ENCODE data around the gene FARP1.
"Not testable (repeated sequence)": the region's sequence is repeated elsewhere in the genome, so short reads cannot be mapped to it uniquely, and the experiment has no call there.

Gene FARP1

DNA sequence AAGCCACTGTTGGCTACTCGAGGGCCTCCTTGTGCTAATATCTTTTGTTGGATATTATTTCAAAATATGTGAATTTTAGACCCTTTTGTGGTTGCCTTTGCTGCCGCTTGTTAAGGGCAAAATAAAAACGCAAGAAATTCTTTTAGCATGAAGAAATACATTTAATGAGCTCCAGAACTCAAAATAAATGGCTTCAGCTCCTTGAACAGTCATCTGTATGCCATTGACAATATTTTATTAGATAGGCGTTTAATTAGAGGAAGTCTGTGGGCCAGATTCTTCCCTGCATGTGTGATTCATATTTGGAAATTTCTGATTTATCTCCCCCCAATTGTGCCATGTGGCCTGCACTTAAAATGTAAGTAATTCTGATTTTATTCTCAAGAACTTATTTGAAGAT is 256.9 kb downstream of the FARP1 start:
- no peak for DNase-seq (ENCODE audit: low spot score)

DNA sequence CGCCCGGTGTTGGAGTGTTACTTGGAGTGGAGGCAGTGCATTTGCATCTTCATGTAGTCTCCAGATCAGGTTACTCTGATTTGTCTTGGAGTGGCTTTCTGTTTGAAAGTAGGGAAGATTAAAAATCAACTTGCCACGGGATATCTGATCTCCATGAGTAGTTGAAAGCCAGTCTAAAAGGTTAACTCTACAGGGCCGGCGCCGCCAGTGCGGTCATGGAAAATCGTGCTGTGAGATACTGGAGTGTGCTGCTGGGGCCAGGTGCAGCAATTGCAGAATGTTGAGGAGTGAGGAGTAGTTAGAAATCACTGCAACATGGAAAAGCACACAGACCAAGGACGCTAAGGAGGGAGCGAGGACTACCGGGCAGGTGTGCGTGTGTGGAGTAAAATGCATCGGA is 259.0 kb downstream of the FARP1 start:
- no peak for DNase-seq (ENCODE audit: low spot score)

DNA sequence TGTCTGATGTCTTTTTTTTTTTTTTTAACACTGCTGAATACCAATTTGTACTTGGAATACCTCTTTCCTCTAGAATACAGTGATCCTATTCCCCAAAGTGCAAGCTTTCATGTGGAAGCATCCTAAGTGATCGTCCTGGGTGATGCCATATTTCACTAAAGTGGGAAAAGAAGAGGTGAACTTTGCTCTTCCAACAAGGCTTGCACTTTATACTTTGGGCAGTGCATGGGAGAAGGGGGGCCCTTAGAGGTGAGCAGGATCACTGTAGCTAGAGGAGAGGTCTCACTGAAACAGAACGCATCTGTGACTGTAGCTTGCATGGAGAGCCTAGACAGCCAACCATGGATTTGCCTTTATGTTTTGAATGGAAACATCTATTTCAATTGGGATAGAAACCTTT is 260.2 kb downstream of the FARP1 start:
- DNase-seq (ENCODE audit: low spot score), result no peak

- DNase-seq (ENCODE audit: low spot score), result no peak
These were observed 262.2 kb downstream of the FARP1 start for GRCh38 chr13:98405107-98405571.

DNA sequence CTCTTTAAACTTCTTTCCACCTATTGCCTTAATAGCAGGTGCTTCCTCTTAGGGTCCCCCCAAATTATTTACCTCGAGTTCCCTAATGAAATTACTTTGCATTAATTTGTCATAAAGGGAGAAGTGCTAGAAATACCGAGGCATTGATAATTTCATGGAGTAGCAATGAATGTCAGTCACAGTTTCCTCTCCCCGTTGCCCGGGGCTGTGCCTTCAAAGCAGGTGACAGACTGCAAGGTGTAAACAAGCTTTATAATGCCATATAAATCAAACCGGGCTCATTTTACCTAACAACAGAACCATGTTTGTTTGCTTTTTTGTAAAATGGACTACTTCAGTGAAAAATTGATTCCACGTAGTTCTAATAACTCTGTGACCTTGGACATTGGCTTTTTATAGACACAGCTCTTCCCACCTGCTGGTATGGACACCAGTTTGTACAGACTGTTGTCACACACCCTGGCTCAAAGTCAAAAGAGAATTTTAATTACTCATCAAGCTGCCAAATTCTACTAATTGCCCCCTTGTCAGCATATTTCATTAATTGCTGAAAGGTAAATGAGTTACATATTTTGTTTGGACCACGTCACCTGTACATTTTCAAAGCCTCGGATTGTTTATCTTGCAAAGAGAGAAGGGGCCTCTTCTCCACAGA is 262.9 kb downstream of the FARP1 start:
- no peak for DNase-seq (ENCODE audit: low spot score)

- no peak for DNase-seq (ENCODE audit: low spot score)
These were observed 263.5 kb downstream of the FARP1 start for GRCh38 chr13:98406427-98406826.

GRCh38 chr13:98406971-98407370 is 264.1 kb downstream of the FARP1 start:
- no peak for DNase-seq (ENCODE audit: low spot score)

DNA sequence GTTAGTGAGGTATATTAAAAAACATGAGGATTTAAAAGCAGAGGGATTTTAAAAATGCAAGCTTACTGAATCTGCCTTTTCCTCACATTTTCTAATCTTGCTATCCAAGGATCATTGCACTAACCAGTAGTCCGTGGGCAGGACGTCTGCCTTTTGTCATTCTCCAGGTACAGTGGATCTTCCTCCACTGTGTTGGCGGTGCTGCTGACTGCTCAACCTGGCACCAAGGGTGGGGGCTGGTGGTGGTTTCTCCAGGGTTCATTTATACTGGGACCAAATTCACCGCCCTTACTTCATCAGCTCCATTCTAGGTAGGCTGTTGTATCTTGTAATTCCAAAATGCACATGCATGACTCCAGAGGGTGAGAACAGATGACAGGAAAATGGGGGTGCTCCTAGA is 264.7 kb downstream of the FARP1 start:
- no peak for DNase-seq (ENCODE audit: low spot score)

DNA sequence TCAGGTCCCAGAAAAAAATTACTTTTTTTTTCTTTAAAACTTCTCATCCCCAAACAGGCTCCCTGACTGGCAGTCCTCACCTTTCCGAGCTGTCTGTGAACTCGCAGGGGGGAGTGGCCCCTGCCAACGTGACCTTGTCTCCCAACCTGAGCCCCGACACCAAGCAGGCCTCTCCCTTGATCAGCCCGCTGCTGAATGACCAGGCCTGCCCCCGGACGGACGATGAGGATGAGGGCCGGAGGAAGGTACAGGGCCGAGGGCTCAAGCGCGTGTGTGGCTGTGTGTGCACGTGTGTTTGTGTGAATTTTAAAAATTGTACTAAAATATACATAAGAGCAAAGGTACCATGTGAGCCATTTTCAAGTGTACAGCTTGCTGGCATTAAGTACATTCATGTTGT is 266.4 kb downstream of the FARP1 start:
- DNase-seq (ENCODE audit: low spot score), result no peak

- no peak for DNase-seq (ENCODE audit: low spot score)
These were observed 267.7 kb downstream of the FARP1 start for GRCh38 chr13:98410612-98411011.

DNA sequence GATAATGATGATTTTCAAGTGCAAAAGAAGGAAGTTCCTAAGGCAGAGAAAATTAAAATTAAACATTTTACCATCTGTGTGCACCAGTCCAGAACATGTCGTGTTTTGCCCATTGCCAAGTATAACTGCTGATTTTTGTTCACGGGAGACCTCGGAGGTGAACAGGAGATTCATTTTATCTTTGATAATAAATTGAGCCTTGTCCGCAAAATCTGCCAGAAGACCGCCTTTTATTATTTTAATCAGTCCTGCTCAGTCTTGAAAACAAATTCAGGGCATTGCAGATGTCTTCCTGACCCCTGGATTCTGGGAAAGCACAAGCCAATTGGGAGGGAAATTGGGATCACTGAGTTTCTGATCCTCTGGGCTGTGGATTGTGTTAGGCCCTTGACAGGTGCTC is 268.1 kb downstream of the FARP1 start:
- no peak for DNase-seq (ENCODE audit: low spot score)

DNA sequence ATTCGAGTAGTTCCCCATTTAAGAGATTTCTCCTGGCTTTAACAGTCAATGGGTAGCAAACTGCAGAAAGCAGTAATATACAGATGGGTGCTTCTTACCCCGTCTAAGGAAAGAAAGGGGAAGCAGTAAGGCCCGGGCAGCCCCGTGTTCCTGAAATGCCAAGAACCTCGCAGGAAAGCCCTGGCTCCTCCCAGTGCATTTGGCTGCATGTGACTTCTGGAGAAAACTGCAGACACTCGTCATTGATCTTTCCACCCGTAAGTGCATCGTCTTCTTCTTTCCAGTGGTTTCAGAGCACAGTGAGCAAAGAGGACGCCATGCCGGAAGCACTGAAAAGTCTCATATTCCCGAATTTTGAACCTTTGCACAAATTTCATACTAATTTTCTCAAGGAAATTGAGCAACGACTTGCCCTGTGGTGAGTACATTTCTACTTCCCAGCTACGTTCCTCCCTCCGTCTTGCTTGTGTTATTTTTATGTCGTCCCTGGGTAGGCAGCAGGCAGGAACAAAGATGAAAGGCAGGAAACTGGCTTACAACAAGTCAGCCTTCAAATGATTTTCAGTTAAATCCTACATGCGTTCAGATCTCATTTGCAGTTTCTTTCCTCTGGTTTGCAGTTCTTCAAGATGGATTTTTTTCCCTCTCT is 268.8 kb downstream of the FARP1 start:
- no peak for DNase-seq (ENCODE audit: low spot score)

DNA sequence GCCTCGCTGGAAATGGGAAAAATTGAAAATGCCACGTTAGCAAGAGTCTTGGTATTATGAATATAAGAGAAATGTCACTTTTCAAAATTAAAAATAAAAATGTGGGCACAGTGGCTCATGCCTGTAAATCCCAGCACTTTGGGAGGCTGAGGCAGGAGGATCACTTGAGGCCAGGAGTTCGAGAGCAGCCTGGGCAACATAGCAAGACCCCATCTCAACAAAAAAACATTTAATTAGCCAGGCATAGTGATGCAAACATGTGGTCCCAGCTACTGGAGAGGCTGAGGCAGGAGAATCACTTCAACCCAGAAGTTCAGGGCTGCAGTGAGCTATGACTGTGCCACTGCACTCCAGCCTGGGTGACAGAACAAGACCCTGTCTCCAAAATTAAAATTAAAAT is 270.4 kb downstream of the FARP1 start:
- not testable (repeated sequence) for DNase-seq (ENCODE audit: low spot score)

- DNase-seq (ENCODE audit: low spot score), result no peak
These were observed 270.9 kb downstream of the FARP1 start for GRCh38 chr13:98413796-98414195.

DNA sequence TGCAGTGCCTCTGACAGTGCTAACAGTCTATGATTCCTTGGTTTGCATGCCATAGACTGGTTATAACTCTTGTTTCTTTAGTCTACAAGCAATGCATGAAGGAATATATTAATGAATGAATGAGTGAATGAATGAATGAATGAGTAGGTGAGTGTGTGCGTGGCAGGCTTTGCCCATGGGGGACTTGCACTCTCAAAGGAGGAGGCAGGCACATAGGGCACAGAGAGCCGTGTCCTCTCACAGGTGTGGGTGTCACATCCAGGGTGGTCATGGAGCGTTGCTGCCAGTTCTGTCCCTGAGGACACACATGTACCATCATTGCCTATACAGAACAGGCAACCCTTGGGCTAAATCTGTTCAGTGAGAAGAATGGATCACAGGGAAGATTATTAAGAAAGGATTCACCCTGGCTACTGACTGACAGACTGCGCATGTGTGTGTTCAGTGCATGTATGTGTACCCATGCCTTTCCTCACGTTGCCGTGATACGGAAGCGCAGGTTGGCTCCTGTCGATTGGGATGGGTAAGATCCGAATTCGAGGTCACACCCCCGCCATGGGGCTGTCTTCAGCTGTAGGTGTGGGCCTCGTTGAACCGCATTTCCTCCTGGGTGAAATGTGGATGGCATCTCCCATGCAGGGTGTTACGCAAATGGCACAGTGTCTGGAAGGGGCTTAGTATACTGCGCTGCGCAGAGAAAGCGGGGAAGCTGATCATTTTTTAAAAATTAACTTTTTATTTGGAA is 272.6 kb downstream of the FARP1 start:
- no peak for DNase-seq (ENCODE audit: low spot score)

DNA sequence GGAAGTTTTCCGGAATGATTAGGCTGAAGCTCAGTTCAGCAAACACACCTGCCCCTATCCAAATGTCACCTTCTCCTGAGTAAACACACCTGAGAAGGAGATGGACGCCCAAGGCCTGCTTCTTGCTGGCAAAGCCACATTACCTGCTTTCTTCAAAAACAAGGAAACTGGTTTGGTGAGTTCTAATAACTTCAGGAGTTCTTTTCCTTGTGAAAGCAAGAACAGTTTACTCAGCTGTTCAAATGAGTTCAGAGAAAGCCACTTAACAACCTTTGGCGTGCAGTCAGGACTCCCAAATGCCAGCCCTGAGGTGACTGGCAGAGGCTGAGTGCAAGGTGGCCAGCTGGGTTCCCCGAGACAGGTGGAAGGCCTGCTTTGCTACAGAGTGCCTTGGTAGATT is 273.5 kb downstream of the FARP1 start:
- no peak for DNase-seq (ENCODE audit: low spot score)

DNA sequence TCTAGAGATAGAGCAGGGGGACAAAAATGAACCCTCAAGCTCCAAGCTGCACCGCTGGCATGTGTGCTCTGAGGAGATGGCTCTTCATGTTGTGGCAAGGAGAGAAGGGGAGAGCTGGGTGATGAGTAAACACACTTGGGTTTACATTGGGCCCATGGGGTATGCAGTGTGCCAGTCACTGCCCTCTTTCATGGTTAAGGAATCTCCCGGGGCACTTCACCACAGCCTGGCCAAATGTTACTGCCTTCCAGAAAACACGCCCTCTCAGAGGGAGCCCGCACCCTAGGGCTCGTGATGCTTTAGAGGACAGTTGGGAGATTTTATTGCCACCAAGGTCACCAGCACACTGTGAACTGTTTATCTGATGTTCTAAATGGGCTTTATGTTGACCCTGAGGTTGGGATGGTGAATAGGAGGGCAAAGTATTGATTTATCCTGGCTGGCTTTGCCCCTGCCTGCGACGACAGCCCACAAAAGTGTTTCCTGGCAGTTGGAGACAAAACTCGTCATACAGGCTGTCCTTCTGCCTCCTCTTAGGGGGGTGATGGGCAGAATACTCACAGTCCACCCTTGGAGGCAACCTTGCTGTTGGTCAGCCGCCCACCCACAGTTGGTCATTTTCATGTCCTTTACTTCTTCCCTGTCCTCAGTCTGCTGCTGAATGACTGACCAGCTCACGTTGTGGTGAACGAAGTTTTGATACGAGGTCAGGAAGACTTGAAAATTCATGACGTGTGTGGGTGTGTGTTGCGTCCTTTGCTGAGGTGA is 277.1 kb downstream of the FARP1 start:
- no peak for DNase-seq (ENCODE audit: low spot score)

GRCh38 chr13:98420554-98421175 is 277.8 kb downstream of the FARP1 start:
- DNase-seq (ENCODE audit: low spot score), result no peak

DNA sequence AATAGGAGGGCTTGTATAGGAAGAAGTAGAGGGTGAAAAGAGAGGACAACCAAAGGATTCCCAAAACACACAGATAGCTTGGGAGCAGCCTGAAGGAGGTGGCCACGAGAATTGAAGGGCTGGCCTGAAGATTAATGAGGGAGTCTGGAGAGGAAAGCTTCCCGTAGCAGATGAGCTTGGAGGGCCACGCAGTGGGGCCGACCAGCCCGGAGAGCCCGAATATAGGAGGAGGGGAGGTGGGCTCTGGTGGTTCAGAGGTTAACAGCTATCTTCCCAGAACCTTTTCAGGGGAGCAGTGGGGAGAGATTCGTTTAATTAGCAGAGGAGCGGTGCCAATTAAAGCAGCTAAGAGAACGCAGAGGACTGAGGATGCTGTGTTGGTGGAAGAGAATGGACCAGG is 279.2 kb downstream of the FARP1 start:
- no peak for DNase-seq (ENCODE audit: low spot score)

- no peak for DNase-seq (ENCODE audit: low spot score)
These were observed 280.5 kb downstream of the FARP1 start for GRCh38 chr13:98423417-98423816.

GRCh38 chr13:98427331-98427995 is 284.6 kb downstream of the FARP1 start:
- no peak for DNase-seq (ENCODE audit: low spot score)

Data from HuH-7.5 (cell line).